WTC11 (cell line): ENCODE data around the gene AGER.

ENCODE experiments used
- CBFB ChIP-seq: sonication (generic); formaldehyde crosslinking; IDR thresholded peaks from 2 replicates; pipeline ENCODE4 v1.8.1; 2022; ENCODE audit warnings: mild to moderate bottlenecking, low read depth, missing genetic modification reagents
- CREB1 ChIP-seq: sonication (generic); formaldehyde crosslinking; IDR thresholded peaks from 2 replicates; pipeline ENCODE4 v1.8.0; 2023; ENCODE audit warnings: mild to moderate bottlenecking, missing genetic modification reagents
- CTCF ChIP-seq: fragments of 200-600 bp; IDR thresholded peaks from 2 replicates; pipeline ENCODE4 v1.8.0; 2022; ENCODE audit warnings: antibody characterized with exemption
- FOXK1 ChIP-seq: sonication (generic); formaldehyde crosslinking; IDR thresholded peaks from 2 replicates; pipeline ENCODE4 v1.8.0; 2022; ENCODE audit warnings: mild to moderate bottlenecking, moderate library complexity, missing genetic modification reagents
- GRHL2 ChIP-seq: fragments of 250-450 bp; sonication (Bioruptor Pico); IDR thresholded peaks from 2 replicates; pipeline ENCODE4 v1.8.0; 2022; ENCODE audit warnings: mild to moderate bottlenecking, moderate library complexity; ENCODE audit not compliant: insufficient replicate concordance, severe bottlenecking
- IRF1 ChIP-seq: sonication (generic); formaldehyde crosslinking; IDR thresholded peaks from 2 replicates; pipeline ENCODE4 v1.8.0; 2023; ENCODE audit warnings: missing genetic modification reagents
- JUN ChIP-seq: sonication (generic); formaldehyde crosslinking; IDR thresholded peaks from 2 replicates; pipeline ENCODE4 v1.8.0; 2023; ENCODE audit warnings: mild to moderate bottlenecking, missing genetic modification reagents
- MAX ChIP-seq: sonication (generic); formaldehyde crosslinking; IDR thresholded peaks from 2 replicates; pipeline ENCODE4 v1.8.0; 2022; ENCODE audit warnings: mild to moderate bottlenecking, missing genetic modification reagents
- NR3C1 ChIP-seq: sonication (generic); formaldehyde crosslinking; conservative IDR thresholded peaks from 2 replicates; pipeline ENCODE4 v1.8.1; 2023; ENCODE audit warnings: low read depth, mild to moderate bottlenecking, missing genetic modification reagents
- PREB ChIP-seq: sonication (generic); formaldehyde crosslinking; IDR thresholded peaks from 2 replicates; pipeline ENCODE4 v1.8.1; 2022; ENCODE audit warnings: mild to moderate bottlenecking, missing genetic modification reagents, moderate library complexity, borderline replicate concordance
- RORB ChIP-seq: fragments of 250-450 bp; sonication (Bioruptor Pico); IDR thresholded peaks from 2 replicates; pipeline ENCODE4 v1.9.0; 2021; ENCODE audit warnings: mild to moderate bottlenecking
- TP53 ChIP-seq: sonication (generic); formaldehyde crosslinking; IDR thresholded peaks from 2 replicates; pipeline ENCODE4 v1.8.1; 2023; ENCODE audit warnings: mild to moderate bottlenecking, missing genetic modification reagents
- USF2 ChIP-seq: sonication (generic); formaldehyde crosslinking; IDR thresholded peaks from 2 replicates; pipeline ENCODE4 v1.8.1; 2023; ENCODE audit warnings: mild to moderate bottlenecking, missing genetic modification reagents, moderate library complexity
- ZNF671 ChIP-seq: fragments of 250-450 bp; sonication (Bioruptor Pico); IDR thresholded peaks from 2 replicates; pipeline ENCODE4 v1.8.0; 2021; ENCODE audit warnings: mild to moderate bottlenecking

GRCh38 chr6:32174416-32174815 lies 9.6 kb downstream of the AGER start:
- no peak for TF ChIP-seq CTCF
- no peak for TF ChIP-seq CREB1 (CRISPR knock-in tag)
- no peak for TF ChIP-seq NR3C1 (CRISPR knock-in tag)
- TF ChIP-seq USF2 (CRISPR knock-in tag), result no peak
- TF ChIP-seq TP53 (CRISPR knock-in tag), result no peak
- TF ChIP-seq PREB (CRISPR knock-in tag), result no peak
- no peak for TF ChIP-seq GRHL2 (CRISPR knock-in tag)
- TF ChIP-seq CBFB (CRISPR knock-in tag), result no peak
- TF ChIP-seq MAX, result no peak
- no peak for TF ChIP-seq FOXK1 (CRISPR knock-in tag)
- no peak for TF ChIP-seq JUN (CRISPR knock-in tag)
- TF ChIP-seq ZNF671 (CRISPR knock-in tag), result no peak
- TF ChIP-seq RORB (CRISPR knock-in tag), result no peak
- TF ChIP-seq IRF1 (CRISPR knock-in tag), result no peak
